Measurements from ENCODE around the gene NRARP. TPM values are rescaled to one million over a fixed set of nuclear protein-coding genes. Genes with fewer than 3 reads are reported as not detected.

Gene NRARP
- total RNA-seq, 1 donor from 2014 or later = 5.1 TPM

- peak; percentile 95 for DNase-seq
- H3K9me3 ChIP-seq (replicated peaks) = no peaks in the 10 kb centered on the region
- TF ChIP-seq CTCF (IDR thresholded peaks at IDR 0.05; ENCODE audit: borderline replicate concordance) = peak; percentile 28
- no peaks in the 10 kb centered on the region for H3K27me3 ChIP-seq (ENCODE audit: low read depth)
- H3K4me1 ChIP-seq = peaks cover 54% of the 10 kb centered on the region
- peak within 1 kb of the TSS; percentile 93 for H3K4me3 ChIP-seq
- peak within 1 kb of the TSS; percentile 93 for H3K27ac ChIP-seq (replicated peaks)
- H3K36me3 ChIP-seq = peaks cover 33% of the 10 kb centered on the region
- intact Hi-C loops (cut with micrococcal nuclease) = no loop called here
Observed at GRCh38 chr9:137254624-137255447, 47.2 kb downstream of the NRARP start, which contains the start of gene NELFB. TSS of gene NELFB (plus strand) at chr9:137255327.

- Histone ChIP-seq H3K4me3 (peak overlapping the region; percentile 93), H3K27me3 (ENCODE audit: low read depth) (no peaks in the 10 kb centered on the region), H3K4me1 (peaks cover 58% of the 10 kb centered on the region), H3K27ac (replicated peaks) (peak overlapping the region; percentile 93), H3K9me3 (replicated peaks) (no peaks in the 10 kb centered on the region), H3K36me3 (peaks cover 28% of the 10 kb centered on the region)
- no peak for TF ChIP-seq CTCF (IDR thresholded peaks at IDR 0.05; ENCODE audit: borderline replicate concordance)
- no peak for DNase-seq
- intact Hi-C loops (cut with micrococcal nuclease) = no loop called here
Observed at GRCh38 chr9:137253717-137254623, 48.1 kb downstream of the NRARP start.

DNA sequence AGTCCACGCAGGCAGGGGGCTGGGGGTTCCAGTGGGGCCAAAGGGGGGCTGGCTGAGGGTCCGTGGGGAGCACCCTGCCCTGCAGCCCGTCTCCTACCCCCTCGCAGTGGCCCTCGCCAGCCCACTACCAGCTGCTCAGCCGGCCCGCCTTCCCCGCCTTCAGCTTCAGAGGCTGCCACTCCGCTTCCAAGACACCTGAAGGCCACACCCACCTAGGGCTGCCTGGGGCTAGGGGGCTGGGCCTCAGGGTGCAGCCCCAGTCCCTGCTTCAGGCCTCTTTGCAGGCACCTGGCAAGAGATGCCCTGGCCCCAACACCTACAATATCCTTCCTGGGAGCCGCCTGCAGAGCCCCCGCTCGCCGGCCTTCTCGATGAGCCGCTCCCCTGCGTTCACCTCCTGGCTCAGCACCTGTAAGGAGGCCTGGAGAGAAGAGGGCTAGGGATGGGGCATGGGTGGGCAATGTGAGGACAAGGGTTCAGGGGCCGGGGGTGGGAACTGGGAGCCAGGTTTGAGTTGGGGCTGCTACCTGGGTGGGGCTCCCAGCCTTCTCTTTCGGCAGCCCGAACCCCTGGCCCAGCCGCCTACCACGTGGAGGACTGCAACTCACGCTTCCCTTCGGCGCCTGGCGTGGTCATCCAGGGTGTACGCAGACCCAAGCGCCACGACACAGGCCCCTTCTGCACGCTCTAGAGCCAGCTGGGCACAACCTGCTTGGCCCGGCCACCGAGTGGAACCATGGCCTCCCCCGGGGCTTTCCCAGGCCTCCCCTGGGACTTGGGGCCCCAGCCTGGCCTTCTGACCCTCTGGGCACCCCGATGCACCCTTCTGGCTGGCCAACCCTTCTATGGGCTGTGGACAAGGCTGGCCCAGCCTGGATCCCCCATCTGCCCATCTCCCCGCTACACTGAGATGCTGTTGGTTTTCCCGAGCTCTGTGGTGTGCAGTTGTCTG is 49.2 kb downstream of the NRARP start:
- Histone ChIP-seq H3K4me3 (no peak overlapping the region), H3K9me3 (replicated peaks) (no peaks in the 10 kb centered on the region), H3K27ac (replicated peaks) (no peak overlapping the region), H3K4me1 (peaks cover 55% of the 10 kb centered on the region), H3K27me3 (ENCODE audit: low read depth) (no peaks in the 10 kb centered on the region), H3K36me3 (peaks cover 17% of the 10 kb centered on the region)
- no peak for TF ChIP-seq CTCF (IDR thresholded peaks at IDR 0.05; ENCODE audit: borderline replicate concordance)
- no peak for DNase-seq
- intact Hi-C loops (cut with micrococcal nuclease) = no loop called here

DNA sequence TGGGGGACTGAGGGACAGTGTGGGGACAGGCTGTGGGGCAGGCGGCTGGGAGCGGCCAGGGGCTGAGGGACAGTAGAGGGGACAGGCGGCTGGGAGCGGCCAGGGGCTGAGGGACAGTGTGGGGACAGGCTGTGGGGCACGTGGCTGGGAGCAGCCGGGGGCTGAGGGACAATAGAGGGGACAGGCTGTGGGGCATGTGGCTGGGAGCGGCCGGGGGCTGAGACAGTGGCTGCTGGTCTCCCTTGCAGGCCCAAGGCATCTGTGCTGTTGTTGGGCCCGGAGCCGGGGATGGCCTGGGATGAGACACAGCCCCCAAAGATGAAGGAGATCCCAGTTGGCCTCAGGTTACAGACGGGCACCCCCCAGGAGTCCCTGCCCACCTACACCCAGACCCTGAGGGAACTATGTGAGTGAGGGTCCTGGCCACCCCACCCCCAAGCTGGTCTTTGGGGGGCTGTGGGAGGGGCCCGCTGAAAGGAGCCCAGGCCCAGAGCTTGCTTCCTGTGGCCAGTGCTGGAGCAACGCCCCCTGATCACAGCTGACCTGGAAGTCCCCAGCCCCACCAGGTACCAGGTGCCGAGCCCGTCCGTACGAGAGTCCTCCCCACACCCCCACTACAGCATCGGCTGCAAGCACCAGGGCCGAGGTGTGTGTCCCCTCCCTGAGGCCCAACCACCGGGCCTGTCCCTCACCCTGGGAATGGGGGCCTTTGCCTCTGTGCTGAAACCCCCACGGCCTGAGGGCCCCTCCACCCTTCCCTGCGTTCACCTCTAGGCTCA is 50.4 kb downstream of the NRARP start:
- H3K36me3 ChIP-seq = peaks cover 7% of the 10 kb centered on the region
- intact Hi-C loops (cut with micrococcal nuclease) = no loop called here
- no peaks in the 10 kb centered on the region for H3K9me3 ChIP-seq (replicated peaks)
- peaks cover 57% of the 10 kb centered on the region for H3K4me1 ChIP-seq
- no peak for TF ChIP-seq CTCF (IDR thresholded peaks at IDR 0.05; ENCODE audit: borderline replicate concordance)
- no peak overlapping the region for H3K4me3 ChIP-seq
- no peaks in the 10 kb centered on the region for H3K27me3 ChIP-seq (ENCODE audit: low read depth)
- no peak overlapping the region for H3K27ac ChIP-seq (replicated peaks)
- no peak for DNase-seq
